ENCODE measurements around the gene ARMCX4.
"Not testable (repeated sequence)": the region's sequence is repeated elsewhere in the genome, so short reads cannot be mapped to it uniquely, and the experiment has no call there.

DNA sequence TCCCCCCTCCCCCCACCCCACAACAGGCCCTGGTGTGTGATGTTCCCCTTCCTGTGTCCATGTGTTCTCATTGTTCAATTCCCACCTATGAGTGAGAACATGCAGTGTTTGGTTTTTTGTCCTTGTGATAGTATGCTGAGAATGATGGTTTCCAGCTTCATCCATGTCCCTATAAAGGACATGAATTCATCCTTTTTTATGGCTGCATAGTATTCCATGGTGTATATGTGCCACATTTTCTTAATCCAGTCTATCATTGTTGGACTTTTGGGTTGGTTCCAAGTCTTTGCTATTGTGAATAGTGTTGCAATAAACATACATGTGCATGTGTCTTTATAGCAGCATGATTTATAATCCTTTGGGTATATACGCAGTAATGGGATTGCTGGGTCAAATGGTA lies 17.7 kb downstream of the ARMCX4 start:
- TF ChIP-seq, protein P1, sequence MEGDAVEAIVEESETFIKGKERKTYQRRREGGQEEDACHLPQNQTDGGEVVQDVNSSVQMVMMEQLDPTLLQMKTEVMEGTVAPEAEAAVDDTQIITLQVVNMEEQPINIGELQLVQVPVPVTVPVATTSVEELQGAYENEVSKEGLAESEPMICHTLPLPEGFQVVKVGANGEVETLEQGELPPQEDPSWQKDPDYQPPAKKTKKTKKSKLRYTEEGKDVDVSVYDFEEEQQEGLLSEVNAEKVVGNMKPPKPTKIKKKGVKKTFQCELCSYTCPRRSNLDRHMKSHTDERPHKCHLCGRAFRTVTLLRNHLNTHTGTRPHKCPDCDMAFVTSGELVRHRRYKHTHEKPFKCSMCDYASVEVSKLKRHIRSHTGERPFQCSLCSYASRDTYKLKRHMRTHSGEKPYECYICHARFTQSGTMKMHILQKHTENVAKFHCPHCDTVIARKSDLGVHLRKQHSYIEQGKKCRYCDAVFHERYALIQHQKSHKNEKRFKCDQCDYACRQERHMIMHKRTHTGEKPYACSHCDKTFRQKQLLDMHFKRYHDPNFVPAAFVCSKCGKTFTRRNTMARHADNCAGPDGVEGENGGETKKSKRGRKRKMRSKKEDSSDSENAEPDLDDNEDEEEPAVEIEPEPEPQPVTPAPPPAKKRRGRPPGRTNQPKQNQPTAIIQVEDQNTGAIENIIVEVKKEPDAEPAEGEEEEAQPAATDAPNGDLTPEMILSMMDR (IDR thresholded peaks at IDR 0.05) = not testable (repeated sequence)
- TF ChIP-seq POLR2A (IDR thresholded peaks at IDR 0.05) = not testable (repeated sequence)
